ENCODE results near the gene MED15. TPM values are rescaled to one million over a fixed set of nuclear protein-coding genes. Genes with fewer than 3 reads are reported as not detected.

Gene MED15
- polyA plus RNA-seq, 2 of the 4 experiments (the other 2 are of a cell fraction) = 10.7 to 29.7 TPM

DNA sequence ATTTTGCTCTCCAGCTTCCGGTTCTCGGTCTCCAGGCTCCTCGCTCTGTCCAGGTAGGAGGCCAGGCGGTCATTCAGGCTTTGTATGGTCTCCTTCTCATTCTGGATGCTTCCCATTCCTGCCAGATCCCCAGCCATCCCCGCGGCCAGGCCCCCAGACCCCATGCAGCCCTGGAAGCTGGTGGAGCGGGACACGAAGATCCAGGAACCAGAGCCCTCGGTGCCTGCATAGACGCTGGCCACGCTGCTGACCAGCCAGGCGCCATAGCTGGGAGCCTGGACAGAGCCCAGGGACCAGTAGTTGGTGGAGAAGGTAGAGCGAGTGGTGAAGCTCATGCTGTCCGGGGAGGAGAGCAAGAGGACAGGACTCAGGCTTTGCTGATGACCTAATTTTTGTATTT lies 23.6 kb upstream of the MED15 start:
- H3K9me3 ChIP-seq = no peaks in the 10 kb centered on the region
- H3K27ac ChIP-seq = no peak overlapping the region
- ChIA-PET CTCF (interaction anchor here (0.8 to 2.0 kb wide), 4 partner anchors 8 to 83 kb away, joined by 3 to 6 read pairs (median 4); no protein-coding TSS in a partner anchor), POLR2A (no interaction called here)
- ATAC-seq = no peak
- FAIRE-seq = no peak
- H3K4me2 ChIP-seq = no peak overlapping the region
- no peak for TF ChIP-seq SREBF2 (IDR thresholded peaks at IDR 0.05)
- no peak for TF ChIP-seq RNF2 (IDR thresholded peaks at IDR 0.05; ENCODE audit: borderline replicate concordance, low read depth)
- no peak for TF ChIP-seq HOXB5 (CRISPR knock-in tag; IDR thresholded peaks at IDR 0.05)
- no peak for TF ChIP-seq HOXA7 (CRISPR knock-in tag; IDR thresholded peaks at IDR 0.05)
- TF ChIP-seq RCOR1 (IDR thresholded peaks at IDR 0.05; ENCODE audit: low read depth, low read length) = no peak
- no peak for TF ChIP-seq POLR2A (IDR thresholded peaks at IDR 0.05; ENCODE audit: low read length)
- no peaks in the 10 kb centered on the region for H3K4me1 ChIP-seq
- no peak for DNase-seq (ENCODE audit: low read depth in 1 of 2, low spot score in 1 of 2)
- H3K4me3 ChIP-seq = no peak overlapping the region
- 98% methylated on average over 10 of the region's 14 CpGs for WGBS (ENCODE audit: missing lambda C conversion rate)

DNA sequence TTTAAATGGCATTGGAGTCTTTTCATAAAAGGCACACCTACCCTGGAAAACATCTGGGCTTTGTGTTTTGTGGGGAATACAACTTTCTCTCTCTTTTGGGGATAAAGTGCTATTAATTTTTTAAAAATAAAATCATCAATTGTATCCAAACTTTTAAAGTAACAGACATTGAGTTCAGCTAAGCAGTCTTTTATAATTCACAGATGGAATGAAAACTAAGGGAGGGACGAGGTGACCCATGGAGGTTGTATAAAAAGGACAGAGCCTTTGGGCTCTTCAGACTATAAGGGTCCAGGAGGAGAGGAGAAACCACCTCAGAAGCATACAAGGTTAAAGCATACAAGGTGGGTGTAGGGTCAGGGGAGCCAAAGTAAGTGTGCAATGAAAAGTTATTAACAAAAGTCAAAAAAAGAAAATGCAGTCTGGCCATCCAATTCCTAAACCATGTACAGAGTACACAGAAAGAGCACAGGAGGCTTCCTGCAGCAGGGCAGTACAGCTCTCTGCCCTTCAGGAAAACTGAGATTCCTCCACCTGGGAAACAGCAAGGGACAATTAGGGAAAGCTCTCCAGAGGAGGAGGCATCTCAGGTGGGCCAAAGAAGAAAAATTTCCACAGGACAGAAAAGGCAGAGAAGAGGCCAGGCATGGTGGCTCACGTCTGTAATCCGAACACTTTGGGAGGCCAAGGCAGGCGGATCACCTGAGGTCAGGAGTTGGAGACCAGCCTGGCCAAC lies 22.3 kb upstream of the MED15 start:
- FAIRE-seq = no peak

DNA sequence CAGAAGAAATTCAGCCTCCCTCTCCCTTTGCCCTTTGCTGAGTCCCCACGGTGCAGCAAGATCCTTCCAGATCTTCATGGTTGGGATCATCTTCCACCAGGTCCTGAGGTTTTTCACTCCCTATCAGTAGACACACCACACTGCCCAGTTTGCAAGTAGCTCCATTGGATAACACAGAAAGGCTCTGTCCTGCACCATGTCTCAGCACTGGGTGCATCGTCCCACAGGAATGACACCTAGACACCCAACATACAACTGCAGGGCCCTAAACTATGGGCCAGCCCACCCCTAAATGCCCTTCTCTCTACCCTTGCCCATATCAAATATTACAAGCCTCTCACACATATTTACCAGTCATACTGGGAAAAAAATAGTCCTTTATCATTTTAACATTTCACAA lies 21.2 kb upstream of the MED15 start:
- Histone ChIP-seq H3K27ac (no peak overlapping the region), H3K4me3 (no peak overlapping the region), H3K9me3 (no peaks in the 10 kb centered on the region), H3K4me2 (no peak overlapping the region), H3K4me1 (no peaks in the 10 kb centered on the region)
- FAIRE-seq = no peak
- CTCF ChIA-PET = no interaction called here
- POLR2A ChIA-PET = no interaction called here
- ATAC-seq = no peak
- TF ChIP-seq ESRRA (IDR thresholded peaks at IDR 0.05; ENCODE audit: borderline replicate concordance, low read length) = no peak
- no peak for DNase-seq (ENCODE audit: low read depth in 1 of 2, low spot score in 1 of 2)
- 83% methylated on average over 2 of the region's 2 CpGs for WGBS (ENCODE audit: missing lambda C conversion rate)

More for the DNA sequence above, 22.3 kb upstream of the MED15 start:
- ChIA-PET CTCF (interaction anchor here (2.0 kb wide), 1 partner anchor 67 kb away, joined by 6 read pairs; no protein-coding TSS in a partner anchor), POLR2A (no interaction called here)
- WGBS (ENCODE audit: missing lambda C conversion rate) = 88% methylated on average over 4 of the region's 4 CpGs
- Histone ChIP-seq H3K9me3 (no peaks in the 10 kb centered on the region), H3K4me2 (no peak overlapping the region), H3K4me3 (no peak overlapping the region), H3K27ac (no peak overlapping the region), H3K4me1 (no peaks in the 10 kb centered on the region)
- DNase-seq (ENCODE audit: low read depth in 1 of 2, low spot score in 1 of 2) = no peak
- TF ChIP-seq CEBPB (IDR thresholded peaks at IDR 0.05) = no peak
- no peak for TF ChIP-seq JUN (IDR thresholded peaks at IDR 0.05)
- no peak for TF ChIP-seq CBX2 (IDR thresholded peaks at IDR 0.05; ENCODE audit: borderline replicate concordance, low read depth)
- TF ChIP-seq RCOR1 (IDR thresholded peaks at IDR 0.05; ENCODE audit: low read depth, low read length) = no peak
- no peak for TF ChIP-seq MAFK (IDR thresholded peaks at IDR 0.05; ENCODE audit: partially characterized antibody)
- no peak for TF ChIP-seq ZNF302 (CRISPR knock-in tag; IDR thresholded peaks at IDR 0.05)
- no peak for TF ChIP-seq HOXA7 (CRISPR knock-in tag; IDR thresholded peaks at IDR 0.05)
- TF ChIP-seq, protein P1, sequence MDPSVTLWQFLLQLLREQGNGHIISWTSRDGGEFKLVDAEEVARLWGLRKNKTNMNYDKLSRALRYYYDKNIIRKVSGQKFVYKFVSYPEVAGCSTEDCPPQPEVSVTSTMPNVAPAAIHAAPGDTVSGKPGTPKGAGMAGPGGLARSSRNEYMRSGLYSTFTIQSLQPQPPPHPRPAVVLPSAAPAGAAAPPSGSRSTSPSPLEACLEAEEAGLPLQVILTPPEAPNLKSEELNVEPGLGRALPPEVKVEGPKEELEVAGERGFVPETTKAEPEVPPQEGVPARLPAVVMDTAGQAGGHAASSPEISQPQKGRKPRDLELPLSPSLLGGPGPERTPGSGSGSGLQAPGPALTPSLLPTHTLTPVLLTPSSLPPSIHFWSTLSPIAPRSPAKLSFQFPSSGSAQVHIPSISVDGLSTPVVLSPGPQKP (IDR thresholded peaks at IDR 0.05; ENCODE audit: low read depth, low read length) = no peak
- TF ChIP-seq, protein P2, sequence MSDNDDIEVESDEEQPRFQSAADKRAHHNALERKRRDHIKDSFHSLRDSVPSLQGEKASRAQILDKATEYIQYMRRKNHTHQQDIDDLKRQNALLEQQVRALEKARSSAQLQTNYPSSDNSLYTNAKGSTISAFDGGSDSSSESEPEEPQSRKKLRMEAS (IDR thresholded peaks at IDR 0.05) = no peak
- TF ChIP-seq, protein P3, sequence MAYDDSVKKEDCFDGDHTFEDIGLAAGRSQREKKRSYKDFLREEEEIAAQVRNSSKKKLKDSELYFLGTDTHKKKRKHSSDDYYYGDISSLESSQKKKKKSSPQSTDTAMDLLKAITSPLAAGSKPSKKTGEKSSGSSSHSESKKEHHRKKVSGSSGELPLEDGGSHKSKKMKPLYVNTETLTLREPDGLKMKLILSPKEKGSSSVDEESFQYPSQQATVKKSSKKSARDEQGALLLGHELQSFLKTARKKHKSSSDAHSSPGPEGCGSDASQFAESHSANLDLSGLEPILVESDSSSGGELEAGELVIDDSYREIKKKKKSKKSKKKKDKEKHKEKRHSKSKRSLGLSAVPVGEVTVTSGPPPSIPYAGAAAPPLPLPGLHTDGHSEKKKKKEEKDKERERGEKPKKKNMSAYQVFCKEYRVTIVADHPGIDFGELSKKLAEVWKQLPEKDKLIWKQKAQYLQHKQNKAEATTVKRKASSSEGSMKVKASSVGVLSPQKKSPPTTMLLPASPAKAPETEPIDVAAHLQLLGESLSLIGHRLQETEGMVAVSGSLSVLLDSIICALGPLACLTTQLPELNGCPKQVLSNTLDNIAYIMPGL (CRISPR knock-in tag; IDR thresholded peaks at IDR 0.05; ENCODE audit: borderline replicate concordance) = no peak
- no peak for TF ChIP-seq EHMT2 (IDR thresholded peaks at IDR 0.05; ENCODE audit: low read depth)
- TF ChIP-seq, protein P4, sequence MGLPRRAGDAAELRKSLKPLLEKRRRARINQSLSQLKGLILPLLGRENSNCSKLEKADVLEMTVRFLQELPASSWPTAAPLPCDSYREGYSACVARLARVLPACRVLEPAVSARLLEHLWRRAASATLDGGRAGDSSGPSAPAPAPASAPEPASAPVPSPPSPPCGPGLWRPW (IDR thresholded peaks at IDR 0.05) = no peak
- TF ChIP-seq NFE2L2 (conservative IDR thresholded peaks at IDR 0.05; ENCODE audit: low read length) = no peak
- no peak for TF ChIP-seq POLR2A (IDR thresholded peaks at IDR 0.05; ENCODE audit: low read length)
- TF ChIP-seq, protein P5, sequence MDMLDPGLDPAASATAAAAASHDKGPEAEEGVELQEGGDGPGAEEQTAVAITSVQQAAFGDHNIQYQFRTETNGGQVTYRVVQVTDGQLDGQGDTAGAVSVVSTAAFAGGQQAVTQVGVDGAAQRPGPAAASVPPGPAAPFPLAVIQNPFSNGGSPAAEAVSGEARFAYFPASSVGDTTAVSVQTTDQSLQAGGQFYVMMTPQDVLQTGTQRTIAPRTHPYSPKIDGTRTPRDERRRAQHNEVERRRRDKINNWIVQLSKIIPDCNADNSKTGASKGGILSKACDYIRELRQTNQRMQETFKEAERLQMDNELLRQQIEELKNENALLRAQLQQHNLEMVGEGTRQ (IDR thresholded peaks at IDR 0.05) = no peak
- TF ChIP-seq RARB (CRISPR knock-in tag; IDR thresholded peaks at IDR 0.05) = no peak
- ATAC-seq = no peak

All from A549 (cell line).